HG02981 (cell line): Measurements from ENCODE around the gene SAAL1.

ENCODE experiments used
- ATAC-seq: cut with Tn5 transposase; IDR thresholded peaks from one replicate; pipeline ENCODE4 v1.9.1; 2021; ENCODE audit warnings: mild to moderate bottlenecking, moderate library complexity; ENCODE audit not compliant: unreplicated experiment

SAAL1 gene

GRCh38 chr11:18088366-18088765, 17.5 kb downstream of the SAAL1 start:
- no peak for ATAC-seq

DNA sequence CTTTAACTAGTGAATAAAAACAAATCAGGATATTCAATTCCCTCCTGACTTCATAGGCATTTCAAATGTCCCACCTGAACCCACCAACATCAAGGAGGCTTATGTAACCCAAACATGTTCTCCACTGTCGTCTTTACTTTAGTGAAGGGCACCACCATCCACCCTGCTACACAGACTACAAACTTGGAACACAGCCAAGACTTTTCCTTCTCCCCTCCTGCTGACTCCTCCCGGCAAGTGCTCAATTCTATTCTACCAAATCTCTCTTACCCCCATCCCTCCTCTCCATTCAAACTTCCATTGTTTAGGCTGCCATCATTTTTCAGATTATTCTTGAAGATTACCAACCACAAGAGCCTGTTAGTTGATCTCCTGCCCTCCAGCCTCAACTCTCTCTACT, 24.3 kb downstream of the SAAL1 start:
- ATAC-seq: no peak

DNA sequence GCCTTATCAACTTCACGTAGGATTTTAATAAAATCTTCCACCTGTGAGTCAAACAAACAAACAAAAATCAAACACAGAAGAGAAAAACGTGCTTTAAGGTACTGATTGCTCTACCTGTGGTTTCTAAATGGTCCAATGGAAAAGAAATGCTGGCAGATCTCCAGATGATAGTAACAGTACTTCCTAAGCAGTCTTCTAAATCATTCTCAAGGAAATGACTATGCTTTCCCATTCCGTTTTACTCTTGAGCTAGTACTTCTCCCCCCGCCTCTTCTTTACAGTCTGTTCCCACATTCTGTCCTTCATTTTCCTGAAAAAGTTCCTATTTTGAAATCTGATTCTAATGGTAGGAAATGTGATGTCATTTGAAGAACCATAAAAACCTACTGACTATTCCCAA, 25.4 kb downstream of the SAAL1 start:
- no peak for ATAC-seq

- ATAC-seq: no peak
These were observed 27.0 kb downstream of the SAAL1 start for GRCh38 chr11:18078909-18079308.

GRCh38 chr11:18075444-18075843, 30.4 kb downstream of the SAAL1 start:
- ATAC-seq: no peak

GRCh38 chr11:18071098-18071705, 34.7 kb downstream of the SAAL1 start:
- no peak for ATAC-seq

GRCh38 chr11:18067372-18067771, 38.5 kb downstream of the SAAL1 start:
- no peak for ATAC-seq

- no peak for ATAC-seq
These were observed 39.3 kb downstream of the SAAL1 start for GRCh38 chr11:18066626-18067025.

GRCh38 chr11:18065572-18065971, 40.3 kb downstream of the SAAL1 start:
- ATAC-seq: no peak

GRCh38 chr11:18064450-18065054, 41.3 kb downstream of the SAAL1 start:
- ATAC-seq: no peak

DNA sequence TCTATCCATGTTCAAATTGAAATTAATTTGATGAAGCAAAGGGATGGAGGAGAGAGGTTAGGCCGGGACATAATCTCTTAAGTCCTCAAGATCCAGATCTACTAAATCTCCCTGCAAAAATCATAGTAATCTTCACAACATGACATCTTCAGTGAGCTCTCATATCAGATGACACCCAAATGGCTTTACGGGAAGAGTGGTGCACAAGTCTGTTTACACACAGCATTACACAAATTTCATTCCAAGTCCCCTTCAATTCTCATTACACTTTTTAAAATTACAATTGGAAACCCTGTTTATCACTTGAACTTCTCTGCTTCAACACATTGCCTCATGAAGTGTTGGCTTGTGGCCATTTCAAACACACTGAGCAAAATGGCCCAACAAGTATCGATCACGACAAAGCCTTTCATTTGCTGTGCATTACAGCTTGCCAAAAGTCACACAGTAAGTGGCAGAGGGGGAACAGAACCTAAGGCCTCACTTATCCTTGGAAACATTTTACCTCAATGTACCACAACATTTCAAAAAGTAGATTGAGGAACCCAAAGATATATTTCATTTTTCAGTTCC, 41.9 kb downstream of the SAAL1 start:
- no peak for ATAC-seq

- ATAC-seq: no peak
These were observed 42.8 kb downstream of the SAAL1 start for GRCh38 chr11:18063125-18063524.

- no peak for ATAC-seq
These were observed 44.5 kb downstream of the SAAL1 start for GRCh38 chr11:18061351-18061750.

DNA sequence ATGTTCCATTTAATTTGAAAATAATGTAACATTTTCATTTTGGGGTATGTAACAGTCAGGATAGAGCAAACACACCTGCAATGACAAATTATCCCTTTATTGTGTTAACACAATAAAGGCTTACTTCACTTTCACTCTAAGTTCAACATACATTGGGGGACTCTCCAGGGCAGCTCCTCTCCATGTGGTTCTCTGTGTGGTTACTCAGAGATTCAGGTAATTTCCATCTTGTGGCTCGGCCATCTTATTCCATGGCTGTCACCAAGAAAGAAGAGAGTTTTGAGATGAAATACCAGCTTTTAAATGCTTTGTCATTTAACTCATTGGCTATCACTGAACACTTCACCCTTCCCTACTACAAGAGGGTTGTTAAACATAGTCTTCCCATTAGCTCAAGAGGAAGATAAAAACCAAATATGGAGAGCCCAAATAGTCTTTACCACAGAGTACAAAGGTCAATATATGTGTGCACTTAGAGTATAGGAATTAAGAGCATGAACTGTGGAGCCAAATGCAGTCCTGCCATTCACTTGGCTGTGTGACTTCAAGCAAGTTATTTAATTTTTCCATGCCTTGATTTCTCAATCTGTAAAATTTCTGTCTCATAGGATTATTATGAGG, 49.2 kb downstream of the SAAL1 start:
- ATAC-seq: no peak

GRCh38 chr11:18054511-18055103, 51.3 kb downstream of the SAAL1 start:
- no peak for ATAC-seq

GRCh38 chr11:18050848-18051247, 55.0 kb downstream of the SAAL1 start:
- ATAC-seq: no peak

DNA sequence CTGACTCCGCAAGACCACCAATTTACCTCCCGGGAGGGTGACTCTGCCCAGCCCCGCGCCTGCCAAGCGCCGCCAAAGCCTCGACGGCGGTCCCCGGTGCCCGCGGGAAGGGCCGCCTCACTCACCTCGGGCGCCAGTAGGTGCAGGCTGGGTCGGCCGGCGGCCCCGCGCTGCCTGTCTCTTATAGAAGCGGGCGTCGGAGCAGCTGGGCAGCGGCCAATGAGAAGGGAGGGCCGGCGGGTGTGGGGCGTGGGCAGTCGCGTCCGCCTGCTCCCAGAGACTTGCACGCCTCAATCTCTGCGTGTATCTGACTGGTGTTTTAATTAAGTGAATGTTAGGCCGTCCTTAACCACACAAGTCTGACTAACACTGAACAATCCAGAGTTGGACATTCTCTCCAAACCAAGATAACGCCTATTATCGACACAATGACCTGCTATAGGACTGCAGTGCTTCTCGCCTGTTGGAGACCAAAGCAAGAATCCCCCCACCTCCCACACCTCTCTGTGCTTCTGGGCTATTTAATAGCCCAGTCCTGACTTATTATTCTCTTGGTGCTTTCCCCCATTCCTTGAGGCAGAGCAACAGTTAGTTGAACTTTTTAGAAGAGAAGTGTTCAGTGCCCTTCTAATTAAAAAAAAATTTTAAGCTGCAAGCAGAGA, 59.6 kb downstream of the SAAL1 start, which contains the start of gene TPH1:
Gene TPH1, minus strand, starts transcription at position 154 of the 662 bp plus-strand sequence. CDS start 5,507 bp downstream, outside the sequence.
- ATAC-seq: no peak

GRCh38 chr11:18036456-18036855, 69.4 kb downstream of the SAAL1 start:
- no peak for ATAC-seq
